Sigmoid colon (tissue), 3 donors: ENCODE results near the gene AGFG1.

ENCODE experiments used
- POLR2A ChIP-seq, 2 donors: fragments of 450-650 bp; IDR thresholded peaks; one replicate each; pipeline ENCODE4 v1.6.1; 2016; ENCODE audit warnings: antibody characterized with exemption in 2 of 2, mild to moderate bottlenecking in 2 of 2, moderate library complexity in 2 of 2
- TF ChIP-seq, protein P1 (sequence below), 4 experiments: fragments of 450-650 bp in 3 of 4; fragments of 200-600 bp in 1 of 4; IDR thresholded peaks; one replicate each; pipeline ENCODE4 v1.5.1; 2016 to 2019; ENCODE audit warnings: antibody characterized with exemption in 4 of 4, mild to moderate bottlenecking in 3 of 4, moderate library complexity in 2 of 4

DNA sequence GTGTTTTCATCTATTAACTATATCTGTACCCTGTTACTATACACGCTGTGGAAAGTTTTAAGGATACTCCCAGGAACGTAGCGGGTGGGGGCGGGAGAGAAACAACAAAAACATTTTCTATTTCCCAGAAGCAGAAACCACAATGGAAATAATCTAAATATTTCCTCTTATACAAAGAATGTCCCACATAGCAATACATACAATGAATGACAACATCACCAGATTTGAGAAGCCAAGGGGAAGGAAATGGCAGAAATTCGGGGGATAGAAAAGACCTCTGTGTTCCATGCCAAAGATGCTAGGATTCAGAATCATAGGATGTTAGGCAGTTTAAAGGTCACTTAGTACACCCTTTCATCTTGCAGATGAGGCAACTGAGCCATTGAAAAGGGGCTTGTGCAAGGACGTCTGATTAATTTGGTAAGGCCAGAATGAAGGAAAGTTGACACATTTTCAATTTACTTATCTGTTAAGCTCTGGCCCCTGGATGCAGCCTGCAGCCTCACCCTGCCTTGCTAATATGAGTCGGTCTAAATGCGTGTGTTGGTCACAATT lies 43.1 kb upstream of the AGFG1 start:
- TF ChIP-seq, protein P1, sequence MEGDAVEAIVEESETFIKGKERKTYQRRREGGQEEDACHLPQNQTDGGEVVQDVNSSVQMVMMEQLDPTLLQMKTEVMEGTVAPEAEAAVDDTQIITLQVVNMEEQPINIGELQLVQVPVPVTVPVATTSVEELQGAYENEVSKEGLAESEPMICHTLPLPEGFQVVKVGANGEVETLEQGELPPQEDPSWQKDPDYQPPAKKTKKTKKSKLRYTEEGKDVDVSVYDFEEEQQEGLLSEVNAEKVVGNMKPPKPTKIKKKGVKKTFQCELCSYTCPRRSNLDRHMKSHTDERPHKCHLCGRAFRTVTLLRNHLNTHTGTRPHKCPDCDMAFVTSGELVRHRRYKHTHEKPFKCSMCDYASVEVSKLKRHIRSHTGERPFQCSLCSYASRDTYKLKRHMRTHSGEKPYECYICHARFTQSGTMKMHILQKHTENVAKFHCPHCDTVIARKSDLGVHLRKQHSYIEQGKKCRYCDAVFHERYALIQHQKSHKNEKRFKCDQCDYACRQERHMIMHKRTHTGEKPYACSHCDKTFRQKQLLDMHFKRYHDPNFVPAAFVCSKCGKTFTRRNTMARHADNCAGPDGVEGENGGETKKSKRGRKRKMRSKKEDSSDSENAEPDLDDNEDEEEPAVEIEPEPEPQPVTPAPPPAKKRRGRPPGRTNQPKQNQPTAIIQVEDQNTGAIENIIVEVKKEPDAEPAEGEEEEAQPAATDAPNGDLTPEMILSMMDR (IDR thresholded peaks at IDR 0.05) = no peak
- TF ChIP-seq POLR2A (IDR thresholded peaks at IDR 0.05) = no peak
